Measurements from ENCODE around the gene PTCH1. TPM values are rescaled to one million over a fixed set of nuclear protein-coding genes. Genes with fewer than 3 reads are reported as not detected.

Gene PTCH1
- total RNA-seq, 2 experiments from 2014 or later: 15.8 to 17.0 TPM

DNA sequence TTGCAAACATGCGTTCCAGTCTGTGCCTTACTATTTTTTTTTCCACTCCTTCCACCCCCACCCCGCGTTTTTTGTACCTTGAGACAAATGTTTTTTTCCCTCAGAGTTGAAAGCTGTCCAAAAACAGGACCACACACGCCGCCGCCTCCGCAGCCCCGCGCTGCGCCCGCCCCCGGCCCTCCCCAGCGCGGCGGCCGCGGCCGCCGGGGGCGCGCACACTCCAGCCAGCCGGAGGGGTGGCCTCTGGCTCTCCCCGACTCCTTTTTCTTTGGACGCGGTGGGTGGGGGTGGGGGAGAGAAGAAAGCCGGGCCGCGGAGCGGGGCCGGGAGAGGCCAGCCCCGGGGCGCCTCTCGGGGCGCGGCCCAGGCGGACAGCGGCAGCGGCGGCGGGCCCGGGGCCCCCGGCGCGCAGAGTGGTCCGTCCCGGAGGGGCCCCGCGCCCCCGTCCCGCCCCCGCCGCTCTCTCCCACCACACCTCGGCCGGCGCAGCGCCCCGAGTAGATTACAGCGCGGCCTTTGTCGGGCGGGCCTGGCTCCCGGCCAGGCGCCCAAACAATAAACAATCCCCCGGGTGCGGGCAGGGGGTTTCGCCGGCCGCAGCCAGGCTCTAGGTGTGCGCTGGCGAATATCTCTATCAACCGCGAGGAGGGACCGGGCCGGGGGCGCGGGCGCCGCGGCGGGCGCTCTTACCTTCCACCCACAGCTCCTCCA is 10.9 kb downstream of the PTCH1 start:
- intact Hi-C loops (cut with DNase I, micrococcal nuclease): loop anchor here in 1 of 2 experiments (1.0 to 10.0 kb wide), 3 partner anchors 11 to 781 kb away; partner anchors contain the start of genes AOPEP and ERCC6L2
- H3K27me3 ChIP-seq (ENCODE audit: control insufficient read depth in 1 of 2, insufficient read depth in 2 of 2, low read length in 2 of 2): peaks cover 11 to 25% of the 10 kb centered on the region in 2 experiments
- POLR2A ChIA-PET: interaction anchor here (0.5 to 6.7 kb wide), 5 partner anchors 12 to 43 kb away, joined by 3 to 99 read pairs (median 7); partner anchors contain the start of gene PTCH1
- TF ChIP-seq CTCF (IDR thresholded peaks at IDR 0.05): no peak
- peaks cover 0 to 7% of the 10 kb centered on the region in 2 experiments for H3K9me3 ChIP-seq (ENCODE audit: control insufficient read depth in 1 of 2, insufficient read depth in 1 of 2, low read length in 2 of 2)
- H3K27me3 Mint-ChIP-seq: peaks cover 28% of the 10 kb centered on the region
- H3K4me1 Mint-ChIP-seq (ENCODE audit: low read depth): peaks cover 60% of the 10 kb centered on the region
- H3K27ac Mint-ChIP-seq: peak overlapping the region; percentile 79
- peak overlapping the region; percentile 93 for H3K4me3 Mint-ChIP-seq
- H3K4me3 ChIP-seq (ENCODE audit: low read length): peak overlapping the region; percentile 86
- no peaks in the 10 kb centered on the region for H3K9me3 Mint-ChIP-seq
- H3K27ac ChIP-seq (ENCODE audit: low read depth in 1 of 2, low read length in 2 of 2): peak overlapping the region in 1 of 2 donors; percentile 35
- H3K4me1 ChIP-seq (ENCODE audit: insufficient read depth, low read length): peaks cover 49% of the 10 kb centered on the region
- DNase-seq: peak in 6 of 14 experiments; percentile 26 to 62 (median 38)
- H3K36me3 Mint-ChIP-seq (ENCODE audit: low read depth): peaks cover 30% of the 10 kb centered on the region
- ATAC-seq (ENCODE audit: poor library complexity): no peak
- CTCF ChIA-PET: no interaction called here
- H3K36me3 ChIP-seq (ENCODE audit: insufficient read depth, low read length): no peaks in the 10 kb centered on the region

- no peak for ATAC-seq (ENCODE audit: poor library complexity)
- Histone ChIP-seq H3K4me1 (ENCODE audit: insufficient read depth, low read length) (peaks cover 46% of the 10 kb centered on the region), H3K27ac (ENCODE audit: low read depth in 1 of 2, low read length in 2 of 2) (no peak overlapping the region), H3K9me3 (ENCODE audit: control insufficient read depth in 1 of 2, insufficient read depth in 1 of 2, low read length in 2 of 2) (peaks cover 0 to 7% of the 10 kb centered on the region in 2 experiments), H3K36me3 (ENCODE audit: insufficient read depth, low read length) (no peaks in the 10 kb centered on the region), H3K4me3 (ENCODE audit: low read length) (peak overlapping the region; percentile 86), H3K27me3 (ENCODE audit: control insufficient read depth in 1 of 2, insufficient read depth in 2 of 2, low read length in 2 of 2) (peaks cover 11 to 25% of the 10 kb centered on the region in 2 experiments)
- ChIA-PET POLR2A (interaction anchor here (0.5 to 6.7 kb wide), 3 partner anchors 11 to 43 kb away, joined by 3 to 99 read pairs (median 4); no protein-coding TSS in a partner anchor), CTCF (no interaction called here)
- Mint-ChIP-seq H3K4me1 (ENCODE audit: low read depth) (peaks cover 55% of the 10 kb centered on the region), H3K36me3 (ENCODE audit: low read depth) (peaks cover 26% of the 10 kb centered on the region), H3K9me3 (no peaks in the 10 kb centered on the region), H3K27me3 (peaks cover 30% of the 10 kb centered on the region), H3K4me3 (peak overlapping the region; percentile 91), H3K27ac (peak overlapping the region; percentile 59)
- no peak for DNase-seq
- no peak for TF ChIP-seq CTCF (IDR thresholded peaks at IDR 0.05)
- intact Hi-C loops (cut with DNase I, micrococcal nuclease): loop anchor here in 1 of 2 experiments (5.0 to 10.0 kb wide), 2 partner anchors 372 to 780 kb away; partner anchors contain the start of genes AOPEP and ERCC6L2
Measured at GRCh38 chr9:95505072-95505716, 11.6 kb downstream of the PTCH1 start.

- DNase-seq (no peak), ATAC-seq (ENCODE audit: poor library complexity) (no peak)
- Histone ChIP-seq H3K27ac (ENCODE audit: low read depth in 1 of 2, low read length in 2 of 2) (no peak overlapping the region), H3K4me1 (ENCODE audit: insufficient read depth, low read length) (peaks cover 38% of the 10 kb centered on the region), H3K36me3 (ENCODE audit: insufficient read depth, low read length) (no peaks in the 10 kb centered on the region), H3K27me3 (ENCODE audit: control insufficient read depth in 1 of 2, insufficient read depth in 2 of 2, low read length in 2 of 2) (peaks cover 11 to 21% of the 10 kb centered on the region in 2 experiments), H3K9me3 (ENCODE audit: control insufficient read depth in 1 of 2, insufficient read depth in 1 of 2, low read length in 2 of 2) (peaks cover 0 to 4% of the 10 kb centered on the region in 2 experiments), H3K4me3 (ENCODE audit: low read length) (no peak overlapping the region)
- peaks cover 17% of the 10 kb centered on the region for H3K36me3 Mint-ChIP-seq (ENCODE audit: low read depth)
- peak overlapping the region; percentile 91 for H3K4me3 Mint-ChIP-seq
- peaks cover 31% of the 10 kb centered on the region for H3K27me3 Mint-ChIP-seq
- intact Hi-C loops (cut with DNase I, micrococcal nuclease): loop anchor here in 1 of 2 experiments (10.0 kb wide), 1 partner anchor 780 kb away; the partner anchor contains the start of gene AOPEP
- no peak for TF ChIP-seq CTCF (IDR thresholded peaks at IDR 0.05)
- peak overlapping the region; percentile 59 for H3K27ac Mint-ChIP-seq
- H3K9me3 Mint-ChIP-seq: no peaks in the 10 kb centered on the region
- H3K4me1 Mint-ChIP-seq (ENCODE audit: low read depth): peaks cover 46% of the 10 kb centered on the region
- ChIA-PET POLR2A (interaction anchor here (1.6 to 6.7 kb wide), 2 partner anchors 10 to 42 kb away, joined by 4 to 99 read pairs; no protein-coding TSS in a partner anchor), CTCF (interaction anchor here (0.6 kb wide), 1 partner anchor 383 kb away, joined by 3 read pairs; no protein-coding TSS in a partner anchor)
Measured at GRCh38 chr9:95504053-95504963, 12.5 kb downstream of the PTCH1 start.

Measured in CD4-positive, alpha-beta T cell (primary cell).